Measurements from ENCODE around the gene USF1.
"Not testable (repeated sequence)": the region's sequence is repeated elsewhere in the genome, so short reads cannot be mapped to it uniquely, and the experiment has no call there.

Gene USF1

DNA sequence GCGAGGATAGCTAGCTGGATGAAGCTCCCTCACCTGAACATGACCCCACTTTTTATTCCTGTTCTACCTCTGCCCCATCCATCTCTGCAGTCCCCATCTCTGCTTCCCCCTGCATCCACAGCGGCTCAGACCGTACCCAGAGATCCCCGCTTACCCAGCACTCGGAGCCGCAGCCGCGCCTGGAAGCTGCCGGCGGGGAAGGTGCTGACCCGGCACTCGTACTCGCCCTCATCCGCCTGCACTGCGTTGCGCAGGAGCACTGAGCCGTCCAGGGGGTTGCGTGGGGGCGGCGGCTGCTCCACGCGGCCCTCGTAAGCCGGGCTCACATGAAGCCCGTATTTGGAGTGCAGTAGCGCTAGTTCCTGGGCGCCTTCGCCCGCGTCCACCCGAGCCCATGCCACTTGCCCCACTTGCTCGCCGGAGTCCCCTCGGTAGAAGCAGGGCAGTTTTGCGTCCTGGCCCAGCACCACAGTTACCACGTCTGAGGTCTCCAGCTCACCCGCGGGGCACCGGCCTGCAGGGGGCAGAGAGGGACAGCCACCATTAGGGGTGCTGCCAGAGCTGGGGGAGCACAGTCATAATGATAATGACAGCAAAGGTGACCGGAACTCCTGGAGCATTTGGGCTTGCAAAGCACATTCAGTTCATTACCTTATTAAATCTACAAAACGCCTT, 33.8 kb upstream of the USF1 start:
- DNase-seq (ENCODE audit: low read depth in 3 of 3): no peak

DNA sequence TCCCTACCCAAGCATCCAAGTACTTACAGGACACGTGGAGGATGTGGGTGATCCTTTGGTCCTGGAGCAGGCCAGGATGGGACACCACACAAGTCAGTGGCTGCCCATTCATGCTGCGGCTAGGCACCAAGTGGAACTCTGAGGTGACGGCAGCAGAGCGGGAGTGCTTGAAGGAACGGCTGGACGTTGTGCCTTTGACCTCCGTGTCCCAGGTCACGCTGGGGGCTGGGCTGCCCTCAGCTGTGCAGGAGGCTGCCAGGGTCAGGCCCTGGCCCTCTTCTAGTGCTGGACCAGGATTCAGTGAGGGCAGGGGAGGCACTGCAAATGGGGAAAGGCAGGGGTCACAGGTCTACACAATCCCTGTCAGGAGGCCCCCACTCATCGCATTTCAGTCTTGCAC, 31.6 kb upstream of the USF1 start:
- no peak for DNase-seq (ENCODE audit: low read depth in 3 of 3)

DNA sequence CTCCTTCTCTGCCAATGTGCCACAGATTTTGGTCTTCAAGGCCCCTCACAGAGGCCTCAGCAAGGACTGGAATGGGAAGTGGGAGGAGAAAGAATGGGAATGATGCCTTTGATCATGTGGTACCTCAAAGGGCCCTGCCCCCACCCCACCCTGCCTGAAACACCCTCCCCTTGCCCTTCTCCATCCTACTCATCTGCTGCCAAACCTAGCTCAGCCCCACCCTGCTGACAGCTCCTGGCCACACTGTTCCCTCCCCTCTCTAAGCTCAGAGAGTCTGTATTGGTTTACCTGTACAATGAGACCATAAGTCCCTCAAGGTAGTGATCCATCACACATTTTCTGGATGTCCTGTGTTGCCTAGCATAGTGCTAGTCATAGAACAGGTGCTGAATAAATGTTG, 30.6 kb upstream of the USF1 start:
- no peak for DNase-seq (ENCODE audit: low read depth in 3 of 3)

DNA sequence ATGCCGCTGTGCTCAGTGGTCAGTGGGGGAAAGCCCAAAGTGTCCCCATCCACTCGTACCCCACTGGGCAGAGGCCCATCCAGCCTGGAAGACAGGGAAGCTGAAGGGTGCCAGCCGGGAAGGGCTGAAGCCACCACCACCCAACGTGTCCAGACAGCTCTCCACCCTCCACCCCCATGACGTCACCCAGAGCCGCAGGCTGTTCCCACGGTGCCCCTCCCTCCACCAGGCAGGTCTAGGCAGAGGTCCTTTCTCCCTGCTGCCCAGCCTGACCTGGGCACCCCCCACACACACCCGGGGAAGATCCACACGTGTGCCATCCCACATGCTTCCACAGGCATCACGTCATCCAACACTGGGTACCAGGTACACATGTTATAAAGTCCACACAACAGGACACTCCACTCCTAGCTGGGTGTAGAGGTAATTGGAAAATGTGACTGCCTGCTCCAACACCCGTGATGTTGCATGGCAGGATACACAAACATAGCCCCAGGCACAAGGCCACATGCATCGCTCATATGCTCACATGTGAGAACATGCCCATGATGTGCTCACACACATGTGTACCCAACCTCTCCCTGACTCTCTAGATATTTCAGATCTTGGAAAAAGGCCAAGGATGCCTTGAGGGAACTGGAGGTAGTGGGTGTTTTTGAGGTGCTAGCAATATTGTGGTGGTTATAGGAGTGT, 29.0 kb upstream of the USF1 start:
- DNase-seq (ENCODE audit: low read depth in 3 of 3): no peak

DNA sequence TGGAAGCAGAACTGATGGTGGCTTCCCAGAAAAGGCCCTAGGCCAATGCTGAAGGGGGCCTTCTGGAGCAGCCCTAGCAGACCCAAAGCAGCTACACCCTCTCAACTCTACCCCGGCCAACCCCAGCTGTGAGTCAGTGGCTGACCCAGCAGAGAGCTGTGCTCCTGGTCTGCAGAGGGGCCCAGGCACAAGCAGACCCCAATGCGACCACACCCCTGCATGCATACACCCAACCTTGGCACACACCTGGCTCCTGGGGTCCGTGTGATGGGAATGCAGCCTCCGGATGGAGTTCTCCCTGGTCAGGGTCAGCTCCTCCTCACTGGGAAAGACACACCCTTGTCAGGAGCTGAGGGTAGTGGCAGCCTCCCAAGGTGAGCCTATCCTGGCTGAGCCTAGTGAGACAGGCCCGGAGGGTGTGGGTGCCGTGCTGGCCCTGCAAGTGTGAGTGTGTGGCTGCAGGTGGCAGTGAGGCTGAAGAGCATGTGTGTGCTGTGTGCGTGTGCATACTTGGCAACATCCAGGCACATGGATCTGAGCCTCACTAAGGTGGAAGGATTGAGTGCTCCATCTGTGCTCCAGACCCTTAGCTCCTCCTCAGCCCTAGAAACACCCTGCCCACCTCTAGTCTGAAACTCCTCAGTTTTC, 27.8 kb upstream of the USF1 start:
- DNase-seq (ENCODE audit: low read depth in 3 of 3): no peak

DNA sequence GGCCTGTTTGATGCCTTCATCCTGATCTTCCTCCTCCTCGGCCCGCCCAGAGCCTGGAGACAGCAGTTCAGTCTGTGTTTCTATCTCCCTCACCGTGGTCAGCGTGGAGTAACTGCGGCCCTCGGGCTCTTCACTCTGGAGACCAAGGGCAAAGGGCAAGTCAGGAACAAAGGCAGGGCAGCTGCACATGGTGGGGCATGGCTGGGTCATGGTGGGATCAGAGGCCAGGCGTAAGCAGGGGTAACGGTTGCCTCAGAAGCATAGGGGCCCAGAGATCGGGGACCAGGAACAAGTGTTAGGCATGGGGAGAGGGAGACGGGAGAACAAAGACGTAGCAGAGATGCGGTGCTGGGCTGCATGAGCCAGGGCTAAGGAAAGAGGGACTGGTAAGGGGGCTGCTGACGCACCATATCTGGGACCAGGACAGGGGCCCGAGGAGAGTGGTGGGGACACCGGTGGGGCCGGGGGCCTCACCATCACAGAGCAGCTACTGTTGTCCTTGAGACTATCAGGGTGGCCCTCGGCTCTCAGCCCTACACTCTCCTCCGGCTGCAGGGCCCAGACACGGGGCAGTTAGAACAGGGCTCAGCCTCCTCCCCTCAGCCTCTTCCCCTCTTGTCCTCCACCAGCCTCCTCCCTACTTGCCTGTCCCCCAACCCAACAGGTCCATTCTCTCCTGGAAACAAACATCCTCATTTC, 27.1 kb upstream of the USF1 start:
- DNase-seq (ENCODE audit: low read depth in 3 of 3): no peak

DNA sequence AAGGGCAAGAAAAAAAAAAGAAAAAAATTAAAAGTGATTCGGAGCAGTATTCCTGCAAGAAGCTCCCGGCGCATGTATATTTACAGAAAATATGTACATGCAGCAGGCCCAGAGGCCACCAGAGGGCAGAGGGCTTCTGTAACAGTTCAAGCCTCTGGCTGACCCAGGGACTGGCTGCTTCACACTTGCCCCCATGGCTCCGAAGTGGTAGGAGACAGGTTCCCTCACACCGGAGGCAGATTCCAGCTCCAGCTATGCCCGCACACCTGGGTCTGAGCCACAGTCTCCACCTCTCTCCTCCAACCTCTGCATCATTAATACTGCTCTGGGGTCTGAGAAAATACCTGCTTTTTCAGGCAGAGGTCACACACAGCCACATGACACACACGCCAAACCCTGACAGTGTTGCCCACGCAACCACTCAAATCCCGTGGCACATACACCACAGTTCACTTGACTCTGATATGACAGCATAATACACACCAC, 26.2 kb upstream of the USF1 start:
- peak in 1 of 3 experiments; percentile 40 for DNase-seq (ENCODE audit: low read depth in 3 of 3)

DNA sequence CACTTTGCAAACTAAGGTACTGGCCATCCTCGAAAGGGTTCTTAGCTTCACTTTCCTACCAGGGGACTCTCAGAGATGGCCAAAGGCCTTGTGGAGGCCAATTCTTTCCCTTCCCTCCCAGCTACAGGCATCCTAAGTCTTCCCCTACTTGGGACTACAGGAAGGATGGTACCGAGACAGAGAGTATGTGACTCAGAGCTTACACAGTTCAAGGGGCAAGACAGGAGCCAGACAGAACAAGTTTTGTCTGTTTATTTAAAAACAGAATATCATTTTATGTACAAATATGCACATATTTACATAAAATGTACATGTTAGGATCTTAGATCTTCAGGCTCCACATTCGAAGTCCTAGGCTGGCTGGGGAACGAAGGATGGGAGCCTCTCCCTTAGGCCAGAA, 25.0 kb upstream of the USF1 start:
- no peak for DNase-seq (ENCODE audit: low read depth in 3 of 3)

DNA sequence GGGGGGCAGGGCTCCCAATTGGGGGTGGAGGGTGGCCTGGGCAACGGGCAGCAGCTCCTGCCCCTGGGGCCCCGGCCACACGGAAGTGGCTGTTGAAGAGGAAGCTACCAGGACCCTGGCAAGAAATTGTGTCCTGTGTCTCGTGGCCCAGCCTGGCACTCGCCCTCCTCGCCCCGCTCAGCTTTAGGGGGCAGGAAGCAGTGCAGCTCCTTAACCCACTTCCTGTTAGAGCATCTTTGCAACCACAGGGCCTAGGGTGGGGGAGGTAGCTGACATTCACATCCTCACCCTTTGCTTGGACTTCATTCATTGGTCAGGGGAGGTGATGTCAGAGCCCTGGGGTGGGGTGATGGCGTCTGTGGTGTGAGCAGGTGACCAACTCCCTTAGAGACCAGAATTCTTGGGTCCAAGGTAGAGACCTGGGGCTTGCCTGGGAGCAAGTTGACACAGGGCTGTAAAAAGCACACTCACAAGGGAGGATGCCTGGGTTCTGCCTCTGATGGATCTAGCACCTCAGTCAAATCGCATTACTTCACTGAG, 24.0 kb upstream of the USF1 start, which contains the start of gene ARHGAP30:
ARHGAP30 (minus strand) TSS at position 161 of the 540 bp plus-strand sequence. CDS start 267 bp downstream, outside the sequence.
- peak; percentile 53 to 82 (median 62) for DNase-seq (ENCODE audit: low read depth in 3 of 3)

DNA sequence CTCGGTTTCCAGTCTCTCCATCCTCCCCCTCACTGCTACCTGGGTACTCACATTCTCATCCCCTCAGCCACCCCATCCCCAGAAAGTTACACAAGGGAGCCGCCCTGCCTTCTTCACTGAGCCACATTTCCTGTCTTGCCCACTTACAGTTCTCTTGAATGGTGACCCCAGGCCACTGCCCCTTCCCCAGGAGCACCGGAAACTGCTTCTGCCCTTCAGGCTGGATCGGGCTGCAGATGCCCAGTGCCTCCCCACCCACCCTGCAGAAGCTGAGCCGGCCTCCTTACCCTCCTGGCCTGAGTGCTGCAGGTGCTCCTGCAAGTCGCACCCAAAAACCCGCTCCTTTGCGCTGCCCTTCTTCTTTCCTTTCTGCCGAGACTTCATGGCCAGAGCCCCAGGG, 23.5 kb upstream of the USF1 start:
- no peak for DNase-seq (ENCODE audit: low read depth in 3 of 3)

DNA sequence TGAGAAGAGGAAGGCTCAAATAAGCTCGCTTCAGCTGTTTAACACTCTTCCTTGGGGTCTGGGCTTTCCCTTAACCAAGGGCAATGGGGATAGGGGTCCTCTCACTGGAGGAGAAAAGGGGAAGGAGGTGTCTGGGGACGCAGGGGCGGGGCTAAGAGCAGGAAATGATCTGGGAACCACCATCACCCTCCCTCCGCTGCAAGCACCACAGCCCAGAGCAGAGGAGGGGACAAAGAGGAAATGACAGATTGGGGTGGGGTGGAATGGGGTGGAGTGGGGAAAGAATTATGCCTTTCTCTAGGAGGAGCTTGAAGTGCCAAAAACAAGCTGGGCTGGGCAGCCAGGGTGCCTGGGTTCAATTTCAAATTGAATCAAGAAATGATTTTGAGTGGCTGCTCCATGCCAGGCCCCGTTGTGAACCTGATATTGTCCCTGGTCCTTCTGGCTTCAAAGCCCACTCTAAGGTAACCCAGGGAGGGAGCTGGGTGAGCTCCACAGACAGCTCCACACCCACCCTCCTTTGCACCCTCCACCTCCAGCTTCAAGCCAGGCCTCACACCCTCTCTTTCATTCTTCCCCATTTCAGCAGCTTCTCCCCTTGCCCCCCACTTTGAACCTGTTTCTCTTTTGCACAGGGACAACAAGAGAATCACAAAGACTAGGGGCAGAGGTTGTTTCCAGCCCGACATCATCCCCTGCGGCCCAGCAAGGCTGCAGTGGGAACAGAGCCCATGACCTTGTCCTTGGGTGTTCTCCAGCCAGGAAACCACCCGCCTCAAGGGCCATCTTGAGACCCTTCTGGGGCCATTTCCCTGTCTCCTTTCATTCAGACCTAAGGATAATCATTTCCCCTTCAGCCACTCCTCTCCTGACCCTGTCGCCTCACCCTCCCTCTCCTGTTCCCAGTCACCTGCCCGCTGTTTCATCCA, 22.8 kb upstream of the USF1 start:
- peak; percentile 59 to 81 (median 59) for DNase-seq (ENCODE audit: low read depth in 3 of 3)

DNA sequence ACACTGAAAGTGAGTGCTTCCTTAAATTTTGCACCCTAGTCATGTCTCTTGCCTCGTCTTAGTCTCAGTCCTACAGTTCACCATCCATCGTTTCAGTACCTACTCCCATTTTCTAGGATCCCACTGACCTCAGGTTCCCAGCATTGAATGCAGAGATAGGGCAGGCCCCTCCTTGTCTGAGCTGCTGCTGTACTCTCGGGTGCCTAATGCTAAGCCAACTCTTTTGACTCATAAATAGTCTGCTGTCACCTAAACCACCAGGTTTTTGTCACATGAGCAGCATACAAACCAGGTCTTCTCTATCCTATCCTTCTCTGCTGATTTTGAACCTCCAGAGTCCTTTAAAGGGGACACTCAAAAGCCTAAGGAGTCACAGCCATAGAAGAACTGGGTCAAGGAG, 20.9 kb upstream of the USF1 start:
- no peak for DNase-seq (ENCODE audit: low read depth in 3 of 3)

DNA sequence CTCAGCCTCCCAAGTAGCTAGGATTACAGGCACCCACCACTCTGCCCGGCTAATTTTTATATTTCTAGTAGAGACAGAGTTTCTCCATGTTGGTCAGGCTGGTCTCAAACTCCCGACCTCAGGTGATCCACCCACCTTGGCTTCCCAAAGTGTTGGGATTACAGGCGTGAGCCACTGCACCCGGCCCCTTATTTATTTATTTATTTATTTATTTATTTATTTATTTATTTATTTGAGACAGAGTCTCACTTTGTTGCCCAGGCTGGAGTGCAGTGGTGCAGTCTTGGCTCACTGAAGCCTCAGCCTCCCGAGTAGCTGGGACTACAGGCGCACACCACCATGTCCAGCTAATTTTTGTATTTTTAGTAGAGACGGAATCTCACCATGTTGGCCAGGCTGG, 19.9 kb upstream of the USF1 start:
- DNase-seq (ENCODE audit: low read depth in 3 of 3): not testable (repeated sequence)

DNA sequence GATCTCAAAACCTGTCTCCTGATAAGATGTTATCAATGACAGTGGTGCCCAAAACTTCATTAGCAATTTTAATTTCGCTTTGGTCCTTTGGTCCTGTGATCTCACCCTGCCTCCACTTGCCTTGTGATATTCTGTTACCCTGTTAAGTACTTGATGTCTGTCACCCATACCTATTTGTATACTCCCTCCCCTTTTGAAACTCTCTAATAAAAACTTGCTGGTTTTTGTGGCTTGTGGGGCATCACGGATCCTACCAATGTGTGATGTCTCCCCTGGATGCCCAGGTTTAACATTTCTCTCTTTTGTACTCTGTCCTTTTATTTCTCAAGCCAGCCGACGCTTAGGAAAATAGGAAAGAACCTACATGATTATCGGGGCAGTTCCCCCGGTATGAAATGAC, 18.2 kb upstream of the USF1 start:
- DNase-seq (ENCODE audit: low read depth in 3 of 3): not testable (repeated sequence)

DNA sequence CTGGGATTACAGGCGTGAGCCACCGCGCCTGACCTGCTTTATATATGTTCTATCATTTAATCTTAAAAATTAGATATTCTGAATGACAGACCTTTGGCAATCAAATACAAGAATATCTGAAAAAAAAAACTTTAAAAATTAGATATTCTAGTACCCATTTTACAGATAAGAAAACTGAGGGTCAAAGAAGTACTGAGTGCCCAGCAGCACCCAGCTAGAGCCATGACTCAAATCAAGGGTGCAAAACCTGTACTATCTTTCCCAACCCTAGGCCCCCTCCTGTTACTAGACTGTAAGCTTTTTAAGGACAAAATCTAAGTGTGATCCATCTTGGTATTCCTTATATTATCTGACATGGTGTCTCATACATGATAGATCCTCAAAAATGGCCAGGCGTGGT, 15.6 kb upstream of the USF1 start:
- DNase-seq (ENCODE audit: low read depth in 3 of 3): no peak

DNA sequence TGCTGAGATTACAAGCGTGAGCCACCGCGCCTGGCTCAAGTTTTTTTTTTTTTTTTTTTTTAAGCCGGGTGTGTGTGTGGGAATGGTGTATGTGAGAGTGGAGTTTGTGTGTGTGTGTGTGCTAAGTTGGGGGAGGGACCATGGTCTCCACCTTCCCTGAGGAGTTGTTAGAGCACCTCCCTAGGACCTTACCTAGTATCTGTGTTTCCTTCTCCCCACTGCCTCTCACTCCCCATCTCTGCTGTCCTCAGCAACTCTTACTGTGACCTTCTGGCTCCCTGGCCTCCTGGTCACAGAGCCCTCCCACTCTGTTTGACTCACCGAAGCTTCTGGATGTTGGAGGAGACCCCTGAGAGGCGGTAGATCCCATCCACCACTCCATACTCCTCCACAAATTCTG, 13.5 kb upstream of the USF1 start:
- no peak for DNase-seq (ENCODE audit: low read depth in 3 of 3)

DNA sequence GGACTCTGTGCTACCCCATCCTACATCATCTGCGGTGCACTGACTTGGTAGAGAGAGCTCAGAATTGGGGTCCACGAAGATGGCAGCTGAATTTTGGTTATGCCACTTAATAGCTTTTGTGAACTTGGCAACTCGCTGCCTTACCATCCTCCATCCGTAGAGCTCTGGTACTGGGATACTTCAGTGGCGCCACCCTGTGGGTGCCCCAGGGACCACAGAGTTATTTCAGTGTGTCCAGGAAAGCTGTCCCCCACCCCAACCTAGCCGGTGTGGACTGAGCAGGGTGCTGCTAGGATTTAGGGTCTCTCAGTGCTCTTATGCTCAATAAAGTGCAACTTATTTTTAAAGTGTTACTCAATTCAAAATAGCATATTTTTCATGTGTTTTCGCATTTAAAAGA, 9.0 kb upstream of the USF1 start:
- DNase-seq (ENCODE audit: low read depth in 3 of 3): no peak

DNA sequence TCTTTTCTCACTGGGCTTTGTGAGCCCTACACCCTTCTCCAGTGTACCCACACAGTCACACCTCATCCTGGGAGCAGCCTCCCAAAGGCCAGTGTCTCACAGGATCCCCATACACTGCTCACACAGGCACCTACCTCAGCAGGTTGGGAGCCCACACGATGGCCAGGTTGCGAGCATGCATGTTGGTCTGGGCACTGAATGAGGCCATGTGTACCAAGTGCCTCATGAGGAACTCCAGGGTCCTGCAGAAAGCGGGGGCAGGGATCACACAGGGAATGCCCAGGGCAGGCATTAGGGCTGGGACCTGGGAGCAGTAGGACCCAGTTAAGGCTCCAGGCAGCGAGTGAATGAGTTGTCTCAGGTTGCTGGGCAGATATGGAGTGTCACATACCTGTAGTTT, 8.5 kb upstream of the USF1 start:
- DNase-seq (ENCODE audit: low read depth in 3 of 3): no peak

DNA sequence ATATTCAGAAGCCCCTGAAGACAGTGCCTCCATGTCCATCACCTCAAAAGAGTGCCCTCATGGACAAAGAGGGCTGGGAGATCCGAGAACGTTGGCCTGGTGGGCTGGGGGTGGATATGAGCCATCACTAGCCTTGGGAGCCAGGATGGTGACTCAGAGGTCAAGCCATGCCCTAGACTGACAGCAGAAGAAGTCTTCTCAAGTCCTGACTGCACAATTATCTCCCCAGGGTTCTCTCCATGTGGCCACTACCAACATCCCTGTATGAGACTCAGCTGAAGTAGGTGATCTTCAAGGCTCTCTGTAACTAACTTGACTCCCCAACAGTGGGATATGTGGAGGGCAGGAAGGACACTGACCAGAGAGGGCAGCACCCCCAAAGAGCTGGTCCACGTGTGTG, 7.1 kb upstream of the USF1 start:
- DNase-seq (ENCODE audit: low read depth in 3 of 3): no peak

DNA sequence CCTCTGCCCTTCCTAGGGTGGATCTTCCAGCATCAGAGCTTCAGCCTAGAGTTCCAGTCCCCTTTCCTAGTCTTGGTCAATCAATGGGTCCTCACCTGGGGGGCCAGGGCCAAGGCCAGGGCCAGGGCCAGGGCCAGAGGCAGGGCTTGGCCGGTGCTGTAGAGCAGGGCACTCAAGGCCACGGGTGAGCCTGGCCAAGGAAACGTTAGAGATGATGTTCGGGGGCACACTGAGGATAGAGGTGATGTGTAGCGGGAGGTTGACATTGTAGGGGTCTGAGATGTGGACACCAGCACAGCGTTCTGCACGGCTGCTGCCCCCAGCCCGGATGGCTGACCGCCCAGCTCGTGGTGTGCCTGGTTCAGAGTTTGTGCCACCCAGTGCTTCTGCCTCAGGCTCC, 5.4 kb upstream of the USF1 start:
- no peak for DNase-seq (ENCODE audit: low read depth in 3 of 3)
